MM.1S (cell line): ENCODE measurements around the gene TAF5L.

Experiments used
- DNase-seq: peaks from one replicate; pipeline ENCODE4 v3.0.0-alpha.2; 2015
- H2AFZ ChIP-seq: fragments of 300-600 bp; sonication (generic); 2 replicates; pipeline ENCODE4 v1.6.0; 2016; ENCODE audit warnings: antibody characterized with exemption, low read length
- H3F3A ChIP-seq: fragments of 300-600 bp; sonication (generic); 2 replicates; pipeline ENCODE4 v1.6.1; 2016; ENCODE audit warnings: mild to moderate bottlenecking, antibody characterized with exemption, low read length, moderate library complexity, mixed read lengths; ENCODE audit not compliant: insufficient read depth
- H3K27ac ChIP-seq: fragments of 300-600 bp; sonication (generic); 2 replicates; pipeline ENCODE4 v1.5.1; 2016; ENCODE audit warnings: mild to moderate bottlenecking, low read length
- H3K27me3 ChIP-seq: fragments of 300-600 bp; sonication (generic); replicated peaks from 2 replicates; pipeline ENCODE4 v1.6.0; 2016; ENCODE audit warnings: low read length; ENCODE audit not compliant: insufficient read depth
- H3K36me3 ChIP-seq: fragments of 300-600 bp; sonication (generic); replicated peaks from 2 replicates; pipeline ENCODE4 v1.6.1; 2016; ENCODE audit warnings: mild to moderate bottlenecking, low read length, mixed read lengths; ENCODE audit not compliant: insufficient read depth
- H3K4me1 ChIP-seq: fragments of 300-600 bp; sonication (generic); 2 replicates; pipeline ENCODE4 v1.6.1; 2016; ENCODE audit warnings: low read length, mixed read lengths
- H3K4me2 ChIP-seq: fragments of 300-600 bp; sonication (generic); 2 replicates; pipeline ENCODE4 v1.6.0; 2016; ENCODE audit warnings: low read depth, low read length
- H3K4me3 ChIP-seq: fragments of 300-600 bp; sonication (generic); 2 replicates; pipeline ENCODE4 v1.5.1; 2016; ENCODE audit warnings: low read length, mixed read lengths
- H3K79me2 ChIP-seq: fragments of 300-600 bp; sonication (generic); 2 replicates; pipeline ENCODE4 v1.6.1; 2016; ENCODE audit warnings: mixed run types, low read length, mixed read lengths
- H3K9ac ChIP-seq: fragments of 300-600 bp; sonication (generic); 2 replicates; pipeline ENCODE4 v1.6.1; 2016; ENCODE audit warnings: low read length, mixed read lengths
- H3K9me2 ChIP-seq: fragments of 300-600 bp; sonication (generic); replicated peaks from 2 replicates; pipeline ENCODE4 v1.6.1; 2016; ENCODE audit warnings: mild to moderate bottlenecking, low read length, mixed read lengths; ENCODE audit not compliant: insufficient read depth
- H3K9me3 ChIP-seq: fragments of 300-600 bp; sonication (generic); replicated peaks from 2 replicates; pipeline ENCODE4 v1.6.1; 2016; ENCODE audit warnings: mild to moderate bottlenecking, low read length, mixed read lengths; ENCODE audit not compliant: insufficient read depth
- H4K20me1 ChIP-seq: fragments of 300-600 bp; sonication (generic); 2 replicates; pipeline ENCODE4 v1.6.1; 2016; ENCODE audit warnings: mild to moderate bottlenecking, low read length, moderate library complexity, mixed read lengths; ENCODE audit not compliant: insufficient read depth
- CTCF ChIP-seq: fragments of 300-600 bp; sonication (generic); IDR thresholded peaks from 2 replicates; pipeline ENCODE4 v1.5.1; 2016; ENCODE audit warnings: antibody characterized with exemption, low read length, mixed read lengths
- EZH2 ChIP-seq: fragments of 300-600 bp; sonication (generic); optimal IDR thresholded peaks from 2 replicates; pipeline ENCODE3; 2017; ENCODE audit warnings: low read depth, mild to moderate bottlenecking, antibody characterized with exemption, low read length, mixed read lengths
- EZH2phosphoT487 ChIP-seq: fragments of 300-600 bp; sonication (generic); IDR thresholded peaks from 2 replicates; pipeline ENCODE4 v1.6.1; 2018; ENCODE audit warnings: antibody characterized with exemption, low read length

The TAF5L gene

GRCh38 chr1:229593800-229594199 is 32.1 kb downstream of the TAF5L start:
- no peak overlapping the region for H3K4me3 ChIP-seq
- 0 out of 2 replicates have a peak, but pooled peaks cover 6% of the 10 kb centered on the region for H3K36me3 ChIP-seq
- no peak for DNase-seq
- H3K79me2 ChIP-seq = peaks cover 24% of the 10 kb centered on the region
- no peaks in the 10 kb centered on the region for H3K27me3 ChIP-seq
- H4K20me1 ChIP-seq = no peaks in the 10 kb centered on the region
- no peaks in the 10 kb centered on the region for H3K4me1 ChIP-seq
- no peaks in the 10 kb centered on the region for H3F3A ChIP-seq
- no peaks in the 10 kb centered on the region for H3K9me3 ChIP-seq
- H3K4me2 ChIP-seq = no peak overlapping the region
- no peak overlapping the region for H3K27ac ChIP-seq
- H3K9me2 ChIP-seq = no peaks in the 10 kb centered on the region
- no peak overlapping the region for H3K9ac ChIP-seq
- H2AFZ ChIP-seq = no peak overlapping the region
- no peak for TF ChIP-seq EZH2
- TF ChIP-seq CTCF = no peak
- no peak for TF ChIP-seq EZH2phosphoT487

- Histone ChIP-seq H3K9ac (no peak overlapping the region), H3K9me3 (no peaks in the 10 kb centered on the region), H3K79me2 (0 out of 2 replicates have a peak, but pooled peaks cover 6% of the 10 kb centered on the region), H3K36me3 (0 out of 2 replicates have a peak, but pooled peaks cover 6% of the 10 kb centered on the region), H4K20me1 (no peaks in the 10 kb centered on the region), H3K27ac (no peak overlapping the region), H3K4me3 (no peak overlapping the region), H3K27me3 (no peaks in the 10 kb centered on the region), H3K4me2 (no peak overlapping the region), H3F3A (no peaks in the 10 kb centered on the region), H2AFZ (no peak overlapping the region), H3K4me1 (no peaks in the 10 kb centered on the region), H3K9me2 (no peaks in the 10 kb centered on the region)
- TF ChIP-seq CTCF (no peak), EZH2 (no peak), EZH2phosphoT487 (no peak)
- DNase-seq = no peak
Measured at GRCh38 chr1:229590119-229590518, 35.8 kb downstream of the TAF5L start.

GRCh38 chr1:229585338-229585737 is 40.6 kb downstream of the TAF5L start:
- Histone ChIP-seq H3F3A (no peaks in the 10 kb centered on the region), H3K36me3 (no peaks in the 10 kb centered on the region)

More at GRCh38 chr1:229585338-229585737, 40.6 kb downstream of the TAF5L start:
- TF ChIP-seq CTCF (no peak), EZH2phosphoT487 (no peak), EZH2 (no peak)
- no peaks in the 10 kb centered on the region for H3K79me2 ChIP-seq
- no peaks in the 10 kb centered on the region for H4K20me1 ChIP-seq
- no peak overlapping the region for H3K9ac ChIP-seq
- no peaks in the 10 kb centered on the region for H3K9me3 ChIP-seq
- H2AFZ ChIP-seq = no peak overlapping the region
- H3K27me3 ChIP-seq = no peaks in the 10 kb centered on the region
- H3K4me1 ChIP-seq = no peaks in the 10 kb centered on the region
- no peak for DNase-seq
- no peaks in the 10 kb centered on the region for H3K9me2 ChIP-seq
- H3K4me2 ChIP-seq = no peak overlapping the region
- H3K4me3 ChIP-seq = no peak overlapping the region
- no peak overlapping the region for H3K27ac ChIP-seq
